Kidney (tissue), 14 donors: ENCODE data around the gene MRM3. TPM values are rescaled to one million over a fixed set of nuclear protein-coding genes. Genes with fewer than 3 reads are reported as not detected.

Experiments
- DNase-seq, 5 donors: peaks; one replicate each; pipeline ENCODE4 v3.0.0-alpha.2; 2013 to 2020
- FAIRE-seq: peaks from 2 replicates; lab custom pipeline; 2012; peaks lifted over from hg19 to GRCh38; lab: Jason Lieb, UNC
- H3K27ac ChIP-seq, 2 donors: one replicate each; pipeline ENCODE4 v1.7.0; 2013; ENCODE audit warnings: low read depth in 2 of 2, low read length in 2 of 2, inconsistent platforms in 1 of 2
- H3K27me3 ChIP-seq: one replicate; pipeline ENCODE4 v1.7.1; 2013; ENCODE audit warnings: low read length, inconsistent platforms; ENCODE audit not compliant: control insufficient read depth, insufficient read depth
- H3K36me3 ChIP-seq, 3 donors: one replicate each; pipeline versions ENCODE4 v1.7.0 to v1.7.1; 2013; ENCODE audit warnings: low read length in 3 of 3, control low read depth in 1 of 3, inconsistent platforms in 1 of 3; ENCODE audit not compliant: insufficient read depth in 3 of 3, control insufficient read depth in 2 of 3
- H3K4me1 ChIP-seq, 3 donors: one replicate each; pipeline versions ENCODE4 v1.7.0 to v1.7.1; 2013; ENCODE audit warnings: low read length in 3 of 3, inconsistent platforms in 1 of 3, low read depth in 1 of 3; ENCODE audit not compliant: control insufficient read depth in 2 of 3, insufficient read depth in 2 of 3
- H3K4me3 ChIP-seq, 3 donors: one replicate each; pipeline versions ENCODE4 v1.7.0 to v1.8.1; 2013; ENCODE audit warnings: low read length in 3 of 3, control low read depth in 1 of 3, inconsistent platforms in 1 of 3
- H3K9ac ChIP-seq, 3 donors: one replicate each; pipeline versions ENCODE4 v1.7.0 to v1.7.1; 2013; ENCODE audit warnings: low read length in 3 of 3, control low read depth in 1 of 3, inconsistent platforms in 1 of 3
- H3K9me3 ChIP-seq, 3 donors: one replicate each; pipeline versions ENCODE4 v1.7.0 to v1.7.1; 2013; ENCODE audit warnings: low read length in 3 of 3, control low read depth in 1 of 3, inconsistent platforms in 1 of 3; ENCODE audit not compliant: control insufficient read depth in 2 of 3, insufficient read depth in 1 of 3
- CTCF ChIP-seq: IDR thresholded peaks from 3 replicates; pipeline ENCODE4 v1.5.1; 2012; ENCODE audit warnings: mild to moderate bottlenecking, moderate library complexity, borderline replicate concordance; ENCODE audit not compliant: insufficient read depth; ENCODE audit errors: extremely low read depth
- intact Hi-C: fragments of 100-400 bp; cut with DNase I; formaldehyde crosslinking; loops from one replicate; pipeline ENCODE4 v1.11.1; 2022
- polyA plus RNA-seq: library from polyadenylated mRNA; stranded (reverse); fragments of 350-450 nt; fragmentation: Illumina TruSeq; extraction: RNeasy Lipid Tissue Mini Kit (QIAGEN cat#74804); gene quantifications from one replicate; pipeline ENCODE4 v1.2.3, GENCODE V29; 2014; ENCODE audit warnings: low read depth, low replicate concordance; ENCODE audit not compliant: insufficient read depth
- total RNA-seq: library from RNA; stranded (reverse); fragmentation: NEBNext Ultra II Directional; extraction: Animal tissue kit (Norgen Biotek cat#: 25700); gene quantifications from one replicate; pipeline ENCODE4 v1.2.1, GENCODE V29; 2021
- donor health status: control.
- donor health status: control.
- donor health status: control.
- donor health status: control.
- donor health status: control.
- donor health status: DM: yes; HTN: yes; CAD: no.
- donor health status: Normal renal cell carcinoma (clear cell type).

The MRM3 gene
- total and polyA plus RNA-seq, 2 donors from 2014 or later = 14.4 to 21.3 TPM

GRCh38 chr17:795721-796120 is 13.6 kb downstream of the MRM3 start:
- Histone ChIP-seq H3K36me3 (peaks cover 0 to 11% (median 11%) of the 10 kb centered on the region in 3 donors), H3K27ac (no peak overlapping the region), H3K4me3 (no peak overlapping the region), H3K4me1 (no peaks in the 10 kb centered on the region), H3K9me3 (no peaks in the 10 kb centered on the region), H3K9ac (no peak overlapping the region), H3K27me3 (no peaks in the 10 kb centered on the region)
- FAIRE-seq (no peak), DNase-seq (peak in 1 of 5 donors; percentile 39)
- no peak for TF ChIP-seq CTCF
- intact Hi-C loops = loop anchor here (10.0 kb wide), 2 partner anchors 189 to 259 kb away; no protein-coding TSS in a partner anchor

- no peak overlapping the region for H3K27ac ChIP-seq
- no peak overlapping the region for H3K4me3 ChIP-seq
- no peaks in the 10 kb centered on the region for H3K27me3 ChIP-seq
- FAIRE-seq (no peak), DNase-seq (no peak)
- H3K36me3 ChIP-seq = peaks cover 0 to 11% (median 9%) of the 10 kb centered on the region in 3 donors
- no peaks in the 10 kb centered on the region for H3K4me1 ChIP-seq
- TF ChIP-seq CTCF = no peak
- intact Hi-C loops = loop anchor here (10.0 kb wide), 2 partner anchors 188 to 258 kb away; no protein-coding TSS in a partner anchor
- H3K9me3 ChIP-seq = no peaks in the 10 kb centered on the region
- H3K9ac ChIP-seq = no peak overlapping the region
Observed at GRCh38 chr17:796609-797008, 14.5 kb downstream of the MRM3 start.

GRCh38 chr17:797236-797840 is 15.2 kb downstream of the MRM3 start:
- Histone ChIP-seq H3K27me3 (no peaks in the 10 kb centered on the region), H3K4me3 (no peak overlapping the region), H3K4me1 (no peaks in the 10 kb centered on the region), H3K9ac (no peak overlapping the region), H3K9me3 (no peaks in the 10 kb centered on the region), H3K27ac (no peak overlapping the region), H3K36me3 (peaks cover 0 to 5% (median 5%) of the 10 kb centered on the region in 3 donors)
- intact Hi-C loops = loop anchor here (10.0 kb wide), 2 partner anchors 187 to 257 kb away; no protein-coding TSS in a partner anchor
- TF ChIP-seq CTCF = no peak
- no peak for DNase-seq
- FAIRE-seq = no peak
